Body of pancreas (tissue), 4 donors: Measurements from ENCODE around the gene STK39. TPM values are rescaled to one million over a fixed set of nuclear protein-coding genes. Genes with fewer than 3 reads are reported as not detected.

Experiments
- ATAC-seq: fragments of 150-250 bp; one replicate; pipeline ENCODE4 v1.9.1; 2016
- DNase-seq, 4 donors: peaks; one replicate each; pipeline ENCODE4 v3.0.0-alpha.2; 2019
- H3K27ac ChIP-seq, 4 donors: fragments of 200-600 bp; sonication (generic); 1 replicate in 3 of 4; 2 replicates in 1 of 4; pipeline versions ENCODE4 v1.5.1 to v1.6.1; 2016 to 2019; ENCODE audit warnings: mild to moderate bottlenecking in 1 of 4, mixed read lengths in 1 of 4, moderate library complexity in 1 of 4
- H3K27me3 ChIP-seq, 2 donors: fragments of 200-600 bp; sonication (generic); one replicate each; pipeline ENCODE4 v1.6.0; 2016; ENCODE audit warnings: mild to moderate bottlenecking in 1 of 2
- H3K36me3 ChIP-seq, 2 donors: fragments of 200-600 bp; sonication (generic); replicated peaks in 1 of 2; 2 replicates each; pipeline ENCODE4 v1.5.1; 2016; ENCODE audit warnings: low read depth in 2 of 2; ENCODE audit not compliant: insufficient read depth in 1 of 2
- H3K4me1 ChIP-seq: fragments of 200-600 bp; sonication (generic); one replicate; pipeline ENCODE4 v1.6.0; 2016
- H3K4me3 ChIP-seq, 2 donors: fragments of 200-600 bp; sonication (generic); 1 replicate in 1 of 2; 2 replicates in 1 of 2; pipeline ENCODE4 v1.5.1; 2016 to 2019
- H3K9me3 ChIP-seq, 3 donors: fragments of 200-600 bp; sonication (generic); 1 replicate in 2 of 3; 2 replicates in 1 of 3; pipeline ENCODE4 v1.5.1; 2016
- POLR2A ChIP-seq, 3 donors: fragments of 450-650 bp; IDR thresholded peaks; one replicate each; pipeline ENCODE4 v1.6.1; 2016; ENCODE audit warnings: antibody characterized with exemption in 3 of 3, mild to moderate bottlenecking in 2 of 3
- WGBS, 2 donors: methylation state at CpG; one replicate each; pipeline ENCODE4 v1.1.5; 2017; 5-methylcytosine and 5-hydroxymethylcytosine counted together
- intact Hi-C: fragments of 100-400 bp; cut with DNase I; formaldehyde crosslinking; loops from one replicate; pipeline ENCODE4 v1.15.1; 2023
- small RNA-seq: library from RNA; depleted of rRNA; stranded (forward); fragments of <200 nt; gene quantifications from one replicate; pipeline ENCODE3, GENCODE V24; 2016
- total RNA-seq, 2 donors: library from RNA; depleted of rRNA; stranded (reverse); fragments of >200 nt; gene quantifications; one replicate each; pipeline ENCODE4 v1.1.0, GENCODE V29; 2016
- TF ChIP-seq, protein P1 (sequence below), 7 experiments: fragments of 450-650 bp in 4 of 7; fragments of 200-600 bp in 3 of 7; sonication (generic) in 3 of 7; IDR thresholded peaks; one replicate each; pipeline ENCODE4 v1.5.1; 2016 to 2019; ENCODE audit warnings: antibody characterized with exemption in 7 of 7

The STK39 gene
- total RNA-seq, 2 donors from 2014 or later = 12.9 to 15.8 TPM

DNA sequence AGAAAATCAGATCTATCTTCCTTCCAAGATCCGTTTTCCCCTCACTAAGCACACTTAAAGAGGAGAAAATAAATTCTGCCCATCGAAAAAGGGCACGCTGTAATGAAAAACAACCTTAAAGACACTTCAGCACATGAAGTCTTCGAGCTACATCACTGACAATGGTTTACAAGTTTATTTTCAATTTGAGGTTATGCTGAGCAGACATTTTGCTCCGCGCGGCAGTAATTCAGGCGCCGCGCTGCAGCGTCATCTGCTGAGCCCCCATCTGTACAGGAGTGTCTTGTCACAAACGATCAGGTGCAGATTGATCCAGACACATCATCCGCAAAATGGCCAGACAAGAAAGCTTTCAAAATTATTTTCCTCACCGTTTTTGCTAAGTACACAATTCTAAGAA is 341.7 kb downstream of the STK39 start:
- Histone ChIP-seq H3K27ac (no peak overlapping the region), H3K4me3 (no peak overlapping the region), H3K27me3 (no peaks in the 10 kb centered on the region), H3K9me3 (no peaks in the 10 kb centered on the region), H3K36me3 (no peaks in the 10 kb centered on the region), H3K4me1 (no peaks in the 10 kb centered on the region)
- intact Hi-C loops = no loop called here
- no peak for TF ChIP-seq POLR2A (IDR thresholded peaks at IDR 0.05)
- TF ChIP-seq, protein P1, sequence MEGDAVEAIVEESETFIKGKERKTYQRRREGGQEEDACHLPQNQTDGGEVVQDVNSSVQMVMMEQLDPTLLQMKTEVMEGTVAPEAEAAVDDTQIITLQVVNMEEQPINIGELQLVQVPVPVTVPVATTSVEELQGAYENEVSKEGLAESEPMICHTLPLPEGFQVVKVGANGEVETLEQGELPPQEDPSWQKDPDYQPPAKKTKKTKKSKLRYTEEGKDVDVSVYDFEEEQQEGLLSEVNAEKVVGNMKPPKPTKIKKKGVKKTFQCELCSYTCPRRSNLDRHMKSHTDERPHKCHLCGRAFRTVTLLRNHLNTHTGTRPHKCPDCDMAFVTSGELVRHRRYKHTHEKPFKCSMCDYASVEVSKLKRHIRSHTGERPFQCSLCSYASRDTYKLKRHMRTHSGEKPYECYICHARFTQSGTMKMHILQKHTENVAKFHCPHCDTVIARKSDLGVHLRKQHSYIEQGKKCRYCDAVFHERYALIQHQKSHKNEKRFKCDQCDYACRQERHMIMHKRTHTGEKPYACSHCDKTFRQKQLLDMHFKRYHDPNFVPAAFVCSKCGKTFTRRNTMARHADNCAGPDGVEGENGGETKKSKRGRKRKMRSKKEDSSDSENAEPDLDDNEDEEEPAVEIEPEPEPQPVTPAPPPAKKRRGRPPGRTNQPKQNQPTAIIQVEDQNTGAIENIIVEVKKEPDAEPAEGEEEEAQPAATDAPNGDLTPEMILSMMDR (IDR thresholded peaks at IDR 0.05) = no peak
- ATAC-seq (no peak), DNase-seq (no peak)
- WGBS, 2 donors = 79 to 82% methylated on average over 14 of the region's 14 CpGs

Small RNA genes lying within 50 kb of the gene (small RNA-seq; reads per million reads assigned to genes)
- not detected for gene AC067940.1

Other genes starting within 250 kb of the STK39 start
- 10 to 100 TPM; 12.5 to 16.3 TPM for gene CERS6, start 208.7 kb upstream of the STK39 start, total RNA-seq